Endothelial cell of umbilical vein (primary cell): ENCODE results near the gene CFAP68. TPM values are rescaled to one million over a fixed set of nuclear protein-coding genes. Genes with fewer than 3 reads are reported as not detected.

Experiments
- BruUV-seq: library from RNA; stranded (reverse); fragments of 400-500 nt; replicated peaks from 2 replicates; lab custom pipeline; 2021; lab: Mats Ljungman, UMichigan
- CTCF ChIA-PET: fragments of 300-600, 350-600 bp; sonication (Branson Sonifier 250); formaldehyde crosslinking; loops from one replicate; lab custom pipeline; 2021; ENCODE audit warnings: antibody characterized with exemption, inconsistent platforms; lab: Charles Lee
- POLR2A ChIA-PET: fragments of 300-600, 350-600 bp; sonication (Branson Sonifier 250); formaldehyde crosslinking; loops from one replicate; lab custom pipeline; 2021; ENCODE audit warnings: antibody characterized with exemption, inconsistent platforms; lab: Charles Lee
- DNase-seq: peaks from one replicate; pipeline ENCODE4 v3.0.0-alpha.2; 2011; ENCODE audit warnings: low read depth, low spot score
- FAIRE-seq: peaks from 2 replicates; lab custom pipeline; 2011; peaks lifted over from hg19 to GRCh38; lab: Jason Lieb, UNC
- H2AFZ ChIP-seq: 2 replicates; pipeline ENCODE4 v1.6.0; 2012; ENCODE audit warnings: low read depth, low read length, control low read depth, inconsistent platforms
- H3K27ac ChIP-seq: 2 replicates; pipeline ENCODE4 v1.5.1; 2011; ENCODE audit warnings: low read depth, mild to moderate bottlenecking, control low read depth, low read length, moderate library complexity; ENCODE audit not compliant: insufficient read depth
- H3K27me3 ChIP-seq, 2 experiments: 2 replicates each; pipeline versions ENCODE4 v1.6.0 to v1.6.1; 2011; ENCODE audit warnings: low read length in 2 of 2, mixed read lengths in 1 of 2; ENCODE audit not compliant: control insufficient read depth in 2 of 2, insufficient read depth in 2 of 2
- H3K36me3 ChIP-seq, 2 experiments: 2 replicates in 1 of 2; 3 replicates in 1 of 2; pipeline ENCODE4 v1.5.1; 2011; ENCODE audit warnings: low read length in 2 of 2, mild to moderate bottlenecking in 1 of 2, moderate library complexity in 1 of 2; ENCODE audit not compliant: control insufficient read depth in 2 of 2, insufficient read depth in 2 of 2; ENCODE audit errors: extremely low read depth in 1 of 2
- H3K4me1 ChIP-seq: 3 replicates; pipeline ENCODE4 v1.5.1; 2011; ENCODE audit warnings: mild to moderate bottlenecking, low read length; ENCODE audit not compliant: control insufficient read depth, insufficient read depth; ENCODE audit errors: extremely low read depth
- H3K4me2 ChIP-seq: 2 replicates; pipeline ENCODE4 v1.6.1; 2011; ENCODE audit warnings: low read length, control low read depth, mixed read lengths; ENCODE audit not compliant: insufficient read depth
- H3K4me3 ChIP-seq, 3 experiments: fragments of 200-600 bp in 1 of 3; sonication (generic), shearing (Covaris generic) in 1 of 3; replicated peaks in 1 of 3; 2 replicates each; pipeline ENCODE4 v1.5.1; 2011 to 2016; ENCODE audit warnings: control low read depth in 3 of 3, low read length in 3 of 3, mild to moderate bottlenecking in 2 of 3, inconsistent platforms in 1 of 3, low read depth in 1 of 3, moderate library complexity in 1 of 3; ENCODE audit not compliant: insufficient read depth in 1 of 3
- H3K79me2 ChIP-seq: 2 replicates; pipeline ENCODE4 v1.6.0; 2012; ENCODE audit warnings: low read length, inconsistent platforms; ENCODE audit not compliant: control insufficient read depth, insufficient read depth
- H3K9ac ChIP-seq: replicated peaks from 2 replicates; pipeline ENCODE3; 2011; ENCODE audit warnings: low read length, control low read depth; ENCODE audit not compliant: insufficient read depth; ENCODE audit errors: extremely low read depth
- H3K9me1 ChIP-seq: replicated peaks from 3 replicates; pipeline ENCODE4 v1.6.0; 2011; ENCODE audit warnings: mild to moderate bottlenecking, low read length; ENCODE audit not compliant: control insufficient read depth, insufficient read depth; ENCODE audit errors: extremely low read depth
- H3K9me3 ChIP-seq: replicated peaks from 2 replicates; pipeline ENCODE4 v1.5.1; 2012; ENCODE audit warnings: low read length, inconsistent platforms; ENCODE audit not compliant: control insufficient read depth, insufficient read depth
- H4K20me1 ChIP-seq: replicated peaks from 2 replicates; pipeline ENCODE3; 2011; ENCODE audit warnings: mild to moderate bottlenecking, low read length; ENCODE audit not compliant: control insufficient read depth, insufficient read depth; ENCODE audit errors: extremely low read depth
- EZH2 ChIP-seq: IDR thresholded peaks from 2 replicates; pipeline ENCODE4 v1.6.1; 2012; ENCODE audit warnings: borderline replicate concordance, low read depth, mild to moderate bottlenecking, moderate library complexity, low read length, inconsistent platforms; ENCODE audit not compliant: severe bottlenecking
- FOS ChIP-seq: IDR thresholded peaks from 2 replicates; pipeline ENCODE4 v1.6.1; 2011; ENCODE audit warnings: mild to moderate bottlenecking, low read length, moderate library complexity, borderline replicate concordance; ENCODE audit not compliant: insufficient read depth
- GATA2 ChIP-seq: IDR thresholded peaks from 2 replicates; pipeline ENCODE4 v1.7.0; 2011; ENCODE audit warnings: low read depth, mild to moderate bottlenecking, moderate library complexity, mixed read lengths, low read length; ENCODE audit not compliant: insufficient read length, insufficient read depth
- JUN ChIP-seq: IDR thresholded peaks from 2 replicates; pipeline ENCODE4 v1.6.1; 2011; ENCODE audit warnings: borderline replicate concordance, low read depth; ENCODE audit not compliant: insufficient read length, insufficient read depth
- MYC ChIP-seq: IDR thresholded peaks from one replicate; pipeline ENCODE4 v1.6.1; 2011; ENCODE audit warnings: mild to moderate bottlenecking, low read depth, low read length
- POLR2A ChIP-seq: IDR thresholded peaks from 2 replicates; pipeline ENCODE4 v1.6.1; 2012; ENCODE audit warnings: low read depth, mild to moderate bottlenecking, control low read depth, low read length
- POLR2AphosphoS5 ChIP-seq: IDR thresholded peaks from 2 replicates; pipeline ENCODE4 v1.6.1; 2012; ENCODE audit warnings: low read depth, mild to moderate bottlenecking, control low read depth, low read length, moderate library complexity; ENCODE audit not compliant: insufficient read depth
- dilution Hi-C: fragments of 300-500 bp; cut with MboI; formaldehyde crosslinking; loops from one replicate; pipeline ENCODE4 v1.15.0; 2019; ENCODE audit warnings: low sequenced_read_pairs; ENCODE audit not compliant: extremely low pct_ligation_motif_present
- intact Hi-C: fragments of 100-400 bp; cut with micrococcal nuclease; formaldehyde crosslinking; loops from one replicate; pipeline ENCODE4 v1.10.0; 2022
- polyA plus RNA-seq, 4 experiments: library from polyadenylated mRNA; depleted of rRNA in 3 of 4; stranded (reverse) in 3 of 4; unstranded in 1 of 4; fragments of >200 nt; gene quantifications; 2 replicates each; pipeline versions ENCODE4 v1.2.1 to v1.2.3, GENCODE V29; 2011 to 2012; ENCODE audit warnings: missing spikeins in 1 of 4
- total RNA-seq: library from RNA; stranded (reverse); gene quantifications from 2 replicates; pipeline ENCODE4 v1.2.3, GENCODE V29; 2021
- TF ChIP-seq, protein P1 (sequence below): IDR thresholded peaks from 2 replicates; pipeline ENCODE4 v1.6.1; 2011; ENCODE audit not compliant: insufficient read depth, insufficient read length
- TF ChIP-seq, protein P2 (sequence below), 2 donors: IDR thresholded peaks; 1 replicate in 1 of 2; 2 replicates in 1 of 2; pipeline ENCODE4 v1.5.1; 2011; ENCODE audit warnings: low read length in 2 of 2, mild to moderate bottlenecking in 2 of 2, moderate library complexity in 2 of 2, control low read depth in 1 of 2, inconsistent platforms in 1 of 2, low read depth in 1 of 2; ENCODE audit not compliant: insufficient read depth in 1 of 2; ENCODE audit errors: extremely low read depth in 1 of 2

CFAP68 gene
- total and polyA plus RNA-seq, 2 donors (not counting 3 experiments of a cell fraction or from before 2014, with no cell fraction given) = 7.4 to 10.6 TPM

- peaks cover 2 to 9% of the 10 kb centered on the region in 2 experiments for H3K27me3 ChIP-seq
- dilution Hi-C loops = no loop called here
- TF ChIP-seq FOS (no peak), EZH2 (no peak), MYC (no peak), JUN (no peak)
- TF ChIP-seq, protein P1, sequence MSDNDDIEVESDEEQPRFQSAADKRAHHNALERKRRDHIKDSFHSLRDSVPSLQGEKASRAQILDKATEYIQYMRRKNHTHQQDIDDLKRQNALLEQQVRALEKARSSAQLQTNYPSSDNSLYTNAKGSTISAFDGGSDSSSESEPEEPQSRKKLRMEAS = no peak
- peaks cover 6% of the 10 kb centered on the region for H3K4me1 ChIP-seq
- no peak within 1 kb of the TSS for H3K9ac ChIP-seq
- ChIA-PET CTCF (interaction anchor here (0.5 to 1.1 kb wide), 2 partner anchors 31 to 41 kb away, joined by 3 read pairs; no protein-coding TSS in a partner anchor), POLR2A (no interaction called here)
- H3K27ac ChIP-seq = no peak within 1 kb of the TSS
- no peak within 1 kb of the TSS for H3K4me3 ChIP-seq
- no peaks in the 10 kb centered on the region for H3K9me3 ChIP-seq
- FAIRE-seq (no peak), DNase-seq (no peak)
- no peak within 1 kb of the TSS for H3K4me2 ChIP-seq
- H2AFZ ChIP-seq = peak within 1 kb of the TSS; percentile 38
- H3K9me1 ChIP-seq = no peaks in the 10 kb centered on the region
- H3K36me3 ChIP-seq = no peaks in the 10 kb centered on the region
- BruUV-seq = no TSS peak
- intact Hi-C loops = no loop called here
- H4K20me1 ChIP-seq = no peaks in the 10 kb centered on the region
- no peaks in the 10 kb centered on the region for H3K79me2 ChIP-seq
Observed at GRCh38 chr11:111912535-111912934, 33.2 kb downstream of the CFAP68 start, which contains the start of gene HSPB2. Gene HSPB2, plus strand, starts transcription at chr11:111912734. Its CDS starts 96 bp downstream, at chr11:111912830.

GRCh38 chr11:111913031-111913861, 33.9 kb downstream of the CFAP68 start:
- ChIA-PET CTCF (interaction anchor here (0.7 to 1.2 kb wide), 4 partner anchors 12 to 69 kb away, joined by 3 to 7 read pairs (median 3); no protein-coding TSS in a partner anchor), POLR2A (no interaction called here)
- Histone ChIP-seq H3K4me3 (no peak overlapping the region), H3K4me2 (no peak overlapping the region), H3K4me1 (peaks cover 6% of the 10 kb centered on the region), H3K36me3 (no peaks in the 10 kb centered on the region), H3K9me1 (no peaks in the 10 kb centered on the region), H2AFZ (peak overlapping the region; percentile 38), H3K9ac (no peak overlapping the region), H3K9me3 (no peaks in the 10 kb centered on the region), H4K20me1 (no peaks in the 10 kb centered on the region), H3K27ac (no peak overlapping the region), H3K27me3 (peaks cover 2 to 9% of the 10 kb centered on the region in 2 experiments), H3K79me2 (no peaks in the 10 kb centered on the region)
- intact Hi-C loops (no loop called here), dilution Hi-C loops (no loop called here)
- FAIRE-seq (no peak), DNase-seq (no peak)
- BruUV-seq = no TSS peak
- TF ChIP-seq JUN (no peak), POLR2A (no peak), FOS (no peak), EZH2 (no peak), GATA2 (no peak), POLR2AphosphoS5 (no peak), MYC (no peak)
- TF ChIP-seq, protein P2, sequence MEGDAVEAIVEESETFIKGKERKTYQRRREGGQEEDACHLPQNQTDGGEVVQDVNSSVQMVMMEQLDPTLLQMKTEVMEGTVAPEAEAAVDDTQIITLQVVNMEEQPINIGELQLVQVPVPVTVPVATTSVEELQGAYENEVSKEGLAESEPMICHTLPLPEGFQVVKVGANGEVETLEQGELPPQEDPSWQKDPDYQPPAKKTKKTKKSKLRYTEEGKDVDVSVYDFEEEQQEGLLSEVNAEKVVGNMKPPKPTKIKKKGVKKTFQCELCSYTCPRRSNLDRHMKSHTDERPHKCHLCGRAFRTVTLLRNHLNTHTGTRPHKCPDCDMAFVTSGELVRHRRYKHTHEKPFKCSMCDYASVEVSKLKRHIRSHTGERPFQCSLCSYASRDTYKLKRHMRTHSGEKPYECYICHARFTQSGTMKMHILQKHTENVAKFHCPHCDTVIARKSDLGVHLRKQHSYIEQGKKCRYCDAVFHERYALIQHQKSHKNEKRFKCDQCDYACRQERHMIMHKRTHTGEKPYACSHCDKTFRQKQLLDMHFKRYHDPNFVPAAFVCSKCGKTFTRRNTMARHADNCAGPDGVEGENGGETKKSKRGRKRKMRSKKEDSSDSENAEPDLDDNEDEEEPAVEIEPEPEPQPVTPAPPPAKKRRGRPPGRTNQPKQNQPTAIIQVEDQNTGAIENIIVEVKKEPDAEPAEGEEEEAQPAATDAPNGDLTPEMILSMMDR (IDR thresholded peaks at IDR 0.05; ENCODE audit: extremely low read depth in 1 of 2, insufficient read depth in 1 of 2, low read depth in 1 of 2, low read length in 2 of 2) = no peak
- TF ChIP-seq, protein P1 = no peak
